Measurements from ENCODE around the gene CD63. TPM values are rescaled to one million over a fixed set of nuclear protein-coding genes. Genes with fewer than 3 reads are reported as not detected.

Gene CD63
- total RNA-seq, 4 donors from 2014 or later: 683 to 1,145 (median 1,122) TPM

DNA sequence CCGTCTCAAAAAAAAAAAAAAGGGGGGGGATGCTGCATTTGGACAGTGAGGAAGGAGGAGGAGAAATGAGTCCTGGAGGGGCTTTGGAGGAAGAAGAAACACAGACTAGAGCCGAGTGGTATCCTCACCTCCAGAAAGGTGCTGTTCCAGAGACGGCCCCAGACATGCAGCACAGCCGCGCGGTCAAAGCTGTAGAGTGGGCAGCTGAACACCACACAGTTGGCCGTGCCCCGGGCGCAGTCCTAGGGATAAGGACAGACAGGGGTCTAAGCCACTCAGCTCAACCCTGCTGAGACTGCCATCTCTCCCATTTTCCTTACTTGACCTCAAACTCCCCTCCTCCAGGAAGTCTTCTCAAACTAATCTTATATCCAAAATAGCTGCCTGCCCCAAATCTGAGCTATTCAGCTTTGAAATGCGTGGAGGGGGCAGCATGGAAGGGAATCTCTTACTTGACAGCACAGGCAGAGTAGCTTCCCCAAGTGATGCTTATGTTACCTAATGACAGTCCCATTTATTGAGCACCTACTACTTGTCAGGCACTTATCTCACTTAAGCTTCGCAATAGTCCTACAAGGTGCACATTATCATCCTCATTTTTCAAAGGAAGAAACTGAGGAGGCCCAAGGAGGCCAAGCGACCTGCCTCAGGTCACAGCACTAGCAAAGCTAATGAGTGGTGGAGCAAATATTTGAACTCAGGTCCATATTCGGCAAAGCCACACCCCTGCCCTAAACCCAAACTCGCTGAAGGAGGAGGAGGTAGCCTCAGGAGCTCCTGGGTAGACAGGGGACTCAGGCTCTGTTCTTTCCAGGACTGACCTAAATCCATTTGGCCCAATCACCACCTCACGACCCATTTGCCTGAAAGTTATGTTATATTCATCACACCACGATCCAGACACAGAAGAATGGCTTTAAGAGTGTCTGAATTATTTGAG, 39.8 kb downstream of the CD63 start:
- Histone ChIP-seq H3K27me3 (no peaks in the 10 kb centered on the region), H3K4me1 (no peaks in the 10 kb centered on the region), H3K27ac (no peak overlapping the region), H3K9me3 (no peaks in the 10 kb centered on the region), H3K4me3 (replicated peaks in 1 of 3) (no peak overlapping the region), H3K36me3 (no peaks in the 10 kb centered on the region)
- TF ChIP-seq POLR2A (IDR thresholded peaks at IDR 0.05): no peak
- TF ChIP-seq, protein P1, sequence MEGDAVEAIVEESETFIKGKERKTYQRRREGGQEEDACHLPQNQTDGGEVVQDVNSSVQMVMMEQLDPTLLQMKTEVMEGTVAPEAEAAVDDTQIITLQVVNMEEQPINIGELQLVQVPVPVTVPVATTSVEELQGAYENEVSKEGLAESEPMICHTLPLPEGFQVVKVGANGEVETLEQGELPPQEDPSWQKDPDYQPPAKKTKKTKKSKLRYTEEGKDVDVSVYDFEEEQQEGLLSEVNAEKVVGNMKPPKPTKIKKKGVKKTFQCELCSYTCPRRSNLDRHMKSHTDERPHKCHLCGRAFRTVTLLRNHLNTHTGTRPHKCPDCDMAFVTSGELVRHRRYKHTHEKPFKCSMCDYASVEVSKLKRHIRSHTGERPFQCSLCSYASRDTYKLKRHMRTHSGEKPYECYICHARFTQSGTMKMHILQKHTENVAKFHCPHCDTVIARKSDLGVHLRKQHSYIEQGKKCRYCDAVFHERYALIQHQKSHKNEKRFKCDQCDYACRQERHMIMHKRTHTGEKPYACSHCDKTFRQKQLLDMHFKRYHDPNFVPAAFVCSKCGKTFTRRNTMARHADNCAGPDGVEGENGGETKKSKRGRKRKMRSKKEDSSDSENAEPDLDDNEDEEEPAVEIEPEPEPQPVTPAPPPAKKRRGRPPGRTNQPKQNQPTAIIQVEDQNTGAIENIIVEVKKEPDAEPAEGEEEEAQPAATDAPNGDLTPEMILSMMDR (IDR thresholded peaks at IDR 0.05): no peak
- WGBS, 2 donors: 92 to 93% methylated on average over 16 of the region's 16 CpGs
- intact Hi-C loops (cut with DNase I): no loop called here
- no peak for DNase-seq

- intact Hi-C loops (cut with DNase I): no loop called here
- no peak for TF ChIP-seq POLR2A (IDR thresholded peaks at IDR 0.05)
- TF ChIP-seq, protein P1 (IDR thresholded peaks at IDR 0.05): no peak
- DNase-seq: no peak
These were observed 41.1 kb downstream of the CD63 start for GRCh38 chr12:55687746-55688145.

DNA sequence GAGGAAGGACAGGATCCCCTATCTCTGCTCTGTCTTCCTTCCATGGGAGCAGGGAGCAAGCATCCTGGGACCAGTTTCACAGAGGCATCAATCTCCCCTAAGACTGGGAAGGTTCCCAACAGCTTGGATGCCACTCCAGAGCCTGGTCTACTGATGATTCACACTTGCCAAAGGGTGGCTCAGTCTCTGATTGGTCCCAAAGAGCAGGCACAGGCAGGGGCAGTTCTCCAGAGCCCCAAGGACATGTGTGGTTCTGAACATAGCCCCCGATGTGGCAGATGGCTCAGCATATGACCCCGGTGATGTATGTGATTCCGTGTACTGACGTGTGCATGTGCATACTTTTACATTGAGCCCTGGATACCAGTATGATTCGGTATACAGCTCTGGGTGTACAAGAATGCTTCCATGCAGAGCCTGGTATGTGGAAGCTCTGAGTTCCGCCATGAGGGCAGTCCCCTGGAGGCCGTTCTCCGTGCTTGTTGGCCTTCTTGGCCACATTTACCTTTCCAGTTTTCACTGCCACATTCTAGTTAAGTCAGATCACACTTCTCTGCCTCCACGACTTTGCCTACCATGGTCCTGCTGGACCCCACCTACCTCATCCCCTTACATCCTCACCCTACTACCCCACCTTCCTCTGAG, 42.3 kb downstream of the CD63 start:
- no peak overlapping the region for H3K27ac ChIP-seq
- TF ChIP-seq, protein P1 (IDR thresholded peaks at IDR 0.05): no peak
- TF ChIP-seq POLR2A (IDR thresholded peaks at IDR 0.05): no peak
- no peak overlapping the region for H3K4me3 ChIP-seq (replicated peaks in 1 of 3)
- H3K9me3 ChIP-seq: no peaks in the 10 kb centered on the region
- no peaks in the 10 kb centered on the region for H3K36me3 ChIP-seq
- peaks cover 6 to 7% of the 10 kb centered on the region in 2 donors for H3K4me1 ChIP-seq
- WGBS, 2 donors: 91 to 92% methylated on average over 9 of the region's 9 CpGs
- intact Hi-C loops (cut with DNase I): no loop called here
- DNase-seq: no peak
- H3K27me3 ChIP-seq: no peaks in the 10 kb centered on the region

More at GRCh38 chr12:55687746-55688145, 41.1 kb downstream of the CD63 start:
- Histone ChIP-seq H3K27me3 (no peaks in the 10 kb centered on the region), H3K36me3 (no peaks in the 10 kb centered on the region), H3K4me3 (replicated peaks in 1 of 3) (no peak overlapping the region), H3K4me1 (no peaks in the 10 kb centered on the region), H3K9me3 (no peaks in the 10 kb centered on the region), H3K27ac (no peak overlapping the region)

- intact Hi-C loops (cut with DNase I): no loop called here
- 93 to 94% methylated on average over 5 of the region's 5 CpGs for WGBS, 2 donors
These were observed 43.1 kb downstream of the CD63 start for GRCh38 chr12:55685671-55686070.

More at GRCh38 chr12:55685671-55686070, 43.1 kb downstream of the CD63 start:
- Histone ChIP-seq H3K27me3 (no peaks in the 10 kb centered on the region), H3K4me3 (replicated peaks in 1 of 3) (no peak overlapping the region), H3K9me3 (no peaks in the 10 kb centered on the region), H3K36me3 (no peaks in the 10 kb centered on the region), H3K27ac (no peak overlapping the region), H3K4me1 (peaks cover 10 to 13% of the 10 kb centered on the region in 2 donors)
- DNase-seq: no peak
- TF ChIP-seq POLR2A (IDR thresholded peaks at IDR 0.05): no peak
- TF ChIP-seq, protein P1 (IDR thresholded peaks at IDR 0.05): no peak

Data from thyroid gland (tissue), 4 donors.